Astrocyte (in vitro differentiated cells and primary cell): ENCODE measurements around the gene IMPA2. TPM values are rescaled to one million over a fixed set of nuclear protein-coding genes. Genes with fewer than 3 reads are reported as not detected.

Experiments
- DNase-seq: peaks from one replicate; pipeline ENCODE4 v3.0.0-alpha.2; 2010; ENCODE audit warnings: low read depth
- FAIRE-seq: peaks from 2 replicates; lab custom pipeline; 2011; peaks lifted over from hg19 to GRCh38; lab: Jason Lieb, UNC
- H2AFZ ChIP-seq: 2 replicates; pipeline ENCODE4 v1.6.0; 2012; ENCODE audit warnings: low read depth, low read length, inconsistent platforms
- H3K27ac ChIP-seq: 2 replicates; pipeline ENCODE4 v1.5.1; 2011; ENCODE audit warnings: low read depth, low read length, inconsistent platforms
- H3K27me3 ChIP-seq: 2 replicates; pipeline ENCODE4 v1.6.0; 2011; ENCODE audit warnings: low read length, inconsistent platforms; ENCODE audit not compliant: insufficient read depth
- H3K36me3 ChIP-seq: 2 replicates; pipeline ENCODE4 v1.5.1; 2011; ENCODE audit warnings: low read length, inconsistent platforms; ENCODE audit not compliant: insufficient read depth
- H3K4me1 ChIP-seq: 2 replicates; pipeline ENCODE4 v1.5.1; 2011; ENCODE audit warnings: low read length, inconsistent platforms; ENCODE audit not compliant: insufficient read depth
- H3K4me2 ChIP-seq: 2 replicates; pipeline ENCODE4 v1.6.0; 2012; ENCODE audit warnings: low read length, inconsistent platforms
- H3K4me3 ChIP-seq: 2 replicates; pipeline ENCODE4 v1.5.1; 2011; ENCODE audit warnings: low read depth, mild to moderate bottlenecking, low read length, inconsistent platforms; ENCODE audit not compliant: insufficient read depth
- H3K79me2 ChIP-seq: 2 replicates; pipeline ENCODE4 v1.6.0; 2012; ENCODE audit warnings: mild to moderate bottlenecking, low read length, inconsistent platforms; ENCODE audit not compliant: insufficient read depth
- H3K9ac ChIP-seq: 2 replicates; pipeline ENCODE4 v1.6.0; 2012; ENCODE audit warnings: mild to moderate bottlenecking, low read length, inconsistent platforms
- H3K9me3 ChIP-seq: 2 replicates; pipeline ENCODE4 v1.5.1; 2012; ENCODE audit warnings: low read depth, mild to moderate bottlenecking, low read length, inconsistent platforms; ENCODE audit not compliant: insufficient read depth
- H4K20me1 ChIP-seq: 2 replicates; pipeline ENCODE4 v1.6.0; 2012; ENCODE audit warnings: low read length, inconsistent platforms; ENCODE audit not compliant: insufficient read depth
- H3K27ac Mint-ChIP-seq: one replicate; pipeline ENCODE4 v1.8.0; 2021; ENCODE audit warnings: mild to moderate bottlenecking, mixed read lengths; ENCODE audit not compliant: unreplicated experiment
- H3K27me3 Mint-ChIP-seq: one replicate; pipeline ENCODE4 v1.8.0; 2021; ENCODE audit warnings: low read depth, mixed read lengths; ENCODE audit not compliant: unreplicated experiment
- H3K36me3 Mint-ChIP-seq: one replicate; pipeline ENCODE4 v1.8.0; 2021; ENCODE audit warnings: low read depth, mixed read lengths; ENCODE audit not compliant: unreplicated experiment
- H3K4me1 Mint-ChIP-seq: one replicate; pipeline ENCODE4 v1.8.0; 2021; ENCODE audit warnings: low read depth, mixed read lengths; ENCODE audit not compliant: unreplicated experiment
- H3K4me3 Mint-ChIP-seq: one replicate; pipeline ENCODE4 v1.8.0; 2021; ENCODE audit warnings: mild to moderate bottlenecking, moderate library complexity, mixed read lengths; ENCODE audit not compliant: unreplicated experiment
- H3K9me3 Mint-ChIP-seq: one replicate; pipeline ENCODE4 v1.8.0; 2021; ENCODE audit warnings: mild to moderate bottlenecking, mixed read lengths; ENCODE audit not compliant: unreplicated experiment
- EZH2 ChIP-seq: IDR thresholded peaks from 2 replicates; pipeline ENCODE4 v1.6.1; 2012; ENCODE audit warnings: mild to moderate bottlenecking, low read length, inconsistent platforms; ENCODE audit not compliant: insufficient read depth
- total RNA-seq: library from RNA; stranded (reverse); gene quantifications from 2 replicates; pipeline ENCODE4 v1.2.1, GENCODE V29; 2021
- TF ChIP-seq, protein P1 (sequence below): IDR thresholded peaks from 2 replicates; pipeline ENCODE4 v1.5.1; 2011; ENCODE audit warnings: low read depth, mild to moderate bottlenecking, inconsistent platforms, low read length, moderate library complexity; ENCODE audit not compliant: insufficient read depth

The IMPA2 gene
- total RNA-seq, 1 donor from 2014 or later: 4.8 TPM

- H3K4me3 ChIP-seq: no peak overlapping the region
- no peak overlapping the region for H3K4me2 ChIP-seq
- Mint-ChIP-seq H3K9me3 (no peaks in the 10 kb centered on the region), H3K36me3 (no peaks in the 10 kb centered on the region), H3K27me3 (peaks cover 24% of the 10 kb centered on the region), H3K27ac (no peak overlapping the region), H3K4me3 (no peak overlapping the region), H3K4me1 (peaks cover 10% of the 10 kb centered on the region)
- no peak overlapping the region for H2AFZ ChIP-seq
- H4K20me1 ChIP-seq: no peaks in the 10 kb centered on the region
- DNase-seq (no peak), FAIRE-seq (no peak)
- TF ChIP-seq, protein P1, sequence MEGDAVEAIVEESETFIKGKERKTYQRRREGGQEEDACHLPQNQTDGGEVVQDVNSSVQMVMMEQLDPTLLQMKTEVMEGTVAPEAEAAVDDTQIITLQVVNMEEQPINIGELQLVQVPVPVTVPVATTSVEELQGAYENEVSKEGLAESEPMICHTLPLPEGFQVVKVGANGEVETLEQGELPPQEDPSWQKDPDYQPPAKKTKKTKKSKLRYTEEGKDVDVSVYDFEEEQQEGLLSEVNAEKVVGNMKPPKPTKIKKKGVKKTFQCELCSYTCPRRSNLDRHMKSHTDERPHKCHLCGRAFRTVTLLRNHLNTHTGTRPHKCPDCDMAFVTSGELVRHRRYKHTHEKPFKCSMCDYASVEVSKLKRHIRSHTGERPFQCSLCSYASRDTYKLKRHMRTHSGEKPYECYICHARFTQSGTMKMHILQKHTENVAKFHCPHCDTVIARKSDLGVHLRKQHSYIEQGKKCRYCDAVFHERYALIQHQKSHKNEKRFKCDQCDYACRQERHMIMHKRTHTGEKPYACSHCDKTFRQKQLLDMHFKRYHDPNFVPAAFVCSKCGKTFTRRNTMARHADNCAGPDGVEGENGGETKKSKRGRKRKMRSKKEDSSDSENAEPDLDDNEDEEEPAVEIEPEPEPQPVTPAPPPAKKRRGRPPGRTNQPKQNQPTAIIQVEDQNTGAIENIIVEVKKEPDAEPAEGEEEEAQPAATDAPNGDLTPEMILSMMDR: no peak
- no peak for TF ChIP-seq EZH2
- no peaks in the 10 kb centered on the region for H3K9me3 ChIP-seq
- no peaks in the 10 kb centered on the region for H3K79me2 ChIP-seq
- no peaks in the 10 kb centered on the region for H3K36me3 ChIP-seq
- H3K27ac ChIP-seq: no peak overlapping the region
- peaks cover 6% of the 10 kb centered on the region for H3K4me1 ChIP-seq
- no peaks in the 10 kb centered on the region for H3K27me3 ChIP-seq
- H3K9ac ChIP-seq: no peak overlapping the region
These were observed 55.0 kb downstream of the IMPA2 start for GRCh38 chr18:12036201-12036751.

GRCh38 chr18:12038082-12038638, 56.9 kb downstream of the IMPA2 start:
- peaks cover 24% of the 10 kb centered on the region for H3K27me3 Mint-ChIP-seq
- Histone ChIP-seq H3K36me3 (no peaks in the 10 kb centered on the region), H3K79me2 (no peaks in the 10 kb centered on the region), H3K4me2 (peak overlapping the region; percentile 97), H3K4me3 (peak overlapping the region; percentile 63), H2AFZ (peak overlapping the region; percentile 94), H3K27ac (no peak overlapping the region), H3K9ac (peak overlapping the region; percentile 80), H3K4me1 (peaks cover 9% of the 10 kb centered on the region), H3K27me3 (no peaks in the 10 kb centered on the region), H3K9me3 (no peaks in the 10 kb centered on the region), H4K20me1 (no peaks in the 10 kb centered on the region)
- peaks cover 15% of the 10 kb centered on the region for H3K4me1 Mint-ChIP-seq
- DNase-seq (peak; percentile 23), FAIRE-seq (no peak)
- H3K4me3 Mint-ChIP-seq: peak overlapping the region; percentile 73
- peak overlapping the region; percentile 11 for H3K27ac Mint-ChIP-seq
- H3K9me3 Mint-ChIP-seq: no peaks in the 10 kb centered on the region
- H3K36me3 Mint-ChIP-seq: no peaks in the 10 kb centered on the region
- TF ChIP-seq EZH2: no peak
- TF ChIP-seq, protein P1: no peak
